ENCODE measurements around the gene FRMPD2. TPM values are rescaled to one million over a fixed set of nuclear protein-coding genes. Genes with fewer than 3 reads are reported as not detected.

The FRMPD2 gene
- 1.1 and 1.3 TPM in 2 replicates for polyA plus RNA-seq (2013)

GRCh38 chr10:48274636-48275035 is at the start of gene FRMPD2:
Gene FRMPD2 (minus strand): TSS chr10:48274696. CDS start chr10:48274567, 129 bp downstream.
- Histone ChIP-seq H3K4ac (ENCODE audit: low read depth, low read length) (no peak within 1 kb of the TSS), H2AFZ (ENCODE audit: insufficient read depth, low read length, poor library complexity) (no peak within 1 kb of the TSS), H3K14ac (ENCODE audit: low read length) (no peak within 1 kb of the TSS), H4K12ac (ENCODE audit: low read depth, low read length) (no peak within 1 kb of the TSS), H2BK12ac (ENCODE audit: low read length) (no peak within 1 kb of the TSS), H2AK5ac (ENCODE audit: low read length) (no peak within 1 kb of the TSS), H3K79me2 (ENCODE audit: control insufficient read depth, insufficient read depth, low read length, poor library complexity) (no peaks in the 10 kb centered on the region), H3K4me3 (ENCODE audit: low read depth, low read length) (no peak within 1 kb of the TSS), H3K4me2 (ENCODE audit: low read length) (no peak within 1 kb of the TSS), H3K23ac (ENCODE audit: low read length) (no peak within 1 kb of the TSS), H4K8ac (ENCODE audit: low read depth, low read length) (no peak within 1 kb of the TSS), H3K79me1 (ENCODE audit: low read length) (no peaks in the 10 kb centered on the region), H2BK5ac (ENCODE audit: low read depth, low read length, poor library complexity) (no peak within 1 kb of the TSS), H2BK120ac (ENCODE audit: insufficient read depth, low read length, poor library complexity) (no peak within 1 kb of the TSS), H3K36me3 (ENCODE audit: control insufficient read depth in 1 of 2, insufficient read depth in 2 of 2, low read length in 2 of 2) (no peaks in the 10 kb centered on the region), H3K27ac (ENCODE audit: low read depth, low read length) (no peak within 1 kb of the TSS), H3K9me3 (ENCODE audit: insufficient read depth, low read depth, low read length) (no peaks in the 10 kb centered on the region), H3K27me3 (ENCODE audit: insufficient read depth, low read length) (no peaks in the 10 kb centered on the region), H3K4me1 (ENCODE audit: control insufficient read depth in 1 of 2, insufficient read depth in 2 of 2, low read length in 2 of 2) (no peaks in the 10 kb centered on the region), H3K18ac (ENCODE audit: low read length) (no peak within 1 kb of the TSS), H3K9ac (ENCODE audit: low read length) (no peak within 1 kb of the TSS), H4K91ac (ENCODE audit: low read depth, low read length) (no peak within 1 kb of the TSS)
- DNase-seq: no peak
- no CpG with 5 or more reads among the region's 8 CpGs for WGBS (ENCODE audit: extremely low coverage, insufficient coverage, insufficient read length)

DNA sequence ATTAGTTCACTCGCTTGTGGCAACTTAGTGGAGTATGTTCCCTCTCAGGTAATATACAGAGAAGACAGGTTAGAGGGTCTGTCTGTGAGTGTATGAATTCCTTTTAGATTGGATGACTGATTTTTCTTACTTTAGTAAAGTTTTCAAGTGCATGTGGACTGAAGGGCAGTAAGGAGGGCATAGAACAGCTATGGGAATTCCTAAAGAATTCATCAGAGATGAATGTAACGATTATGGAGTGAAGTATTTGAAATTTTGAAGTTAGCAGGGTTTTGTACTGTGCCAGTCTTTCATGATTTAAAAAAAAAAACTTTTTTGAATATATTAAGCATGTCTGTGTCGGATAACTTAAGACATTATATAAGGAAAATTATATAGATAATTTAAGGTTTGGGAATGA is 47.5 kb upstream of the FRMPD2 start:
- H3K18ac ChIP-seq (ENCODE audit: low read length): no peak overlapping the region
- no peak overlapping the region for H3K4me2 ChIP-seq (ENCODE audit: low read length)
- H3K9me3 ChIP-seq (ENCODE audit: insufficient read depth, low read depth, low read length): no peaks in the 10 kb centered on the region
- H2AK5ac ChIP-seq (ENCODE audit: low read length): no peak overlapping the region
- no peaks in the 10 kb centered on the region for H3K79me2 ChIP-seq (ENCODE audit: control insufficient read depth, insufficient read depth, low read length, poor library complexity)
- H2AFZ ChIP-seq (ENCODE audit: insufficient read depth, low read length, poor library complexity): no peak overlapping the region
- peaks cover 0 to 2% of the 10 kb centered on the region in 2 experiments for H3K4me1 ChIP-seq (ENCODE audit: control insufficient read depth in 1 of 2, insufficient read depth in 2 of 2, low read length in 2 of 2)
- no peaks in the 10 kb centered on the region for H3K27me3 ChIP-seq (ENCODE audit: insufficient read depth, low read length)
- H4K8ac ChIP-seq (ENCODE audit: low read depth, low read length): no peak overlapping the region
- DNase-seq: peak in 1 of 2 donors; percentile 57
- H2BK5ac ChIP-seq (ENCODE audit: low read depth, low read length, poor library complexity): no peak overlapping the region
- no peak overlapping the region for H3K27ac ChIP-seq (ENCODE audit: low read depth, low read length)
- no peaks in the 10 kb centered on the region for H3K79me1 ChIP-seq (ENCODE audit: low read length)
- H3K9ac ChIP-seq (ENCODE audit: low read length): no peak overlapping the region
- H2BK12ac ChIP-seq (ENCODE audit: low read length): no peak overlapping the region
- H4K91ac ChIP-seq (ENCODE audit: low read depth, low read length): no peak overlapping the region
- no peak overlapping the region for H4K12ac ChIP-seq (ENCODE audit: low read depth, low read length)
- no CpG with 5 or more reads among the region's 3 CpGs for WGBS (ENCODE audit: extremely low coverage, insufficient coverage, insufficient read length)
- H2BK120ac ChIP-seq (ENCODE audit: insufficient read depth, low read length, poor library complexity): no peak overlapping the region
- no peak overlapping the region for H3K4ac ChIP-seq (ENCODE audit: low read depth, low read length)
- no peak overlapping the region for H3K23ac ChIP-seq (ENCODE audit: low read length)
- H3K14ac ChIP-seq (ENCODE audit: low read length): no peak overlapping the region
- H3K4me3 ChIP-seq (ENCODE audit: low read depth, low read length): no peak overlapping the region
- no peaks in the 10 kb centered on the region for H3K36me3 ChIP-seq (ENCODE audit: control insufficient read depth in 1 of 2, insufficient read depth in 2 of 2, low read length in 2 of 2)

DNA sequence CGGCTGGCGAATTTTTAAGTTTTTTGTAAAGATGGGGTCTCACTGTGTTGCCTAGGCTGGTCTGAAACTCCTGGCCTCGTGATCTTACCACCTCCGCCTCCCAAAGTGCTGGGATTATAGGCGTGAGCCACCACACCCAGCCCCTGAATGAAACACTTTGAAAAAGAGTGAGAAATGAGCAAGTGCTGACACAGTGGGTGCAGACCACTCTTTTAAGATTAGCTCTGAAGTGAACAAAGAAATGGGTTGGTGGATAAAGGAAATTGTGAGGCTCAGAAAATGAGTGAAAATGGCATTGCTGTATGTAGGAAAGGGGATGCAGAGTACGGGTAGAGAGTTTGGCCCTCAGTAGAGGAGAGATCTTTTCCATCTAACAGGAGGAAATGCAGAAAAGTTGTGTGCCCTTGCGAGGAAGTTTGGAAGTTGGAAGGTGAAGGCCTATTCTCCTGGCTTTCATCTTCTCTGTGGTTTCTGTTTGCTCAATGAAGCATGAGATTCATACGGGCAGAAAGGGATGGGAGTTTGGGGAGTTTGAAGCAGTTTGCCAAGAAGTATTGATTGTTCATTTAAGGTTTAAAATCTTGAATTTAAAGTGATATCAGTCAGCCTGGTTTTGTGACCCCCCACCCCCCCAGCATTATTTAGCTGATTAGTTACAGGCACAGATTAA is 43.0 kb upstream of the FRMPD2 start:
- Histone ChIP-seq H3K4me1 (ENCODE audit: control insufficient read depth in 1 of 2, insufficient read depth in 2 of 2, low read length in 2 of 2) (peaks cover 0 to 2% of the 10 kb centered on the region in 2 experiments), H3K9me3 (ENCODE audit: insufficient read depth, low read depth, low read length) (no peaks in the 10 kb centered on the region), H3K36me3 (ENCODE audit: control insufficient read depth in 1 of 2, insufficient read depth in 2 of 2, low read length in 2 of 2) (peaks cover 1 to 2% of the 10 kb centered on the region in 2 experiments), H3K23ac (ENCODE audit: low read length) (no peak overlapping the region), H3K9ac (ENCODE audit: low read length) (no peak overlapping the region), H2AFZ (ENCODE audit: insufficient read depth, low read length, poor library complexity) (no peak overlapping the region), H4K12ac (ENCODE audit: low read depth, low read length) (no peak overlapping the region), H4K8ac (ENCODE audit: low read depth, low read length) (no peak overlapping the region), H2BK5ac (ENCODE audit: low read depth, low read length, poor library complexity) (no peak overlapping the region), H3K18ac (ENCODE audit: low read length) (no peak overlapping the region), H2BK120ac (ENCODE audit: insufficient read depth, low read length, poor library complexity) (no peak overlapping the region), H3K4ac (ENCODE audit: low read depth, low read length) (peak overlapping the region; percentile 27), H3K27ac (ENCODE audit: low read depth, low read length) (no peak overlapping the region), H3K79me2 (ENCODE audit: control insufficient read depth, insufficient read depth, low read length, poor library complexity) (no peaks in the 10 kb centered on the region), H3K14ac (ENCODE audit: low read length) (no peak overlapping the region), H3K4me3 (ENCODE audit: low read depth, low read length) (no peak overlapping the region), H3K4me2 (ENCODE audit: low read length) (no peak overlapping the region), H2BK12ac (ENCODE audit: low read length) (no peak overlapping the region), H3K79me1 (ENCODE audit: low read length) (no peaks in the 10 kb centered on the region), H2AK5ac (ENCODE audit: low read length) (no peak overlapping the region), H3K27me3 (ENCODE audit: insufficient read depth, low read length) (no peaks in the 10 kb centered on the region), H4K91ac (ENCODE audit: low read depth, low read length) (no peak overlapping the region)
- no CpG with 5 or more reads among the region's 8 CpGs for WGBS (ENCODE audit: extremely low coverage, insufficient coverage, insufficient read length)
- no peak for DNase-seq

GRCh38 chr10:48316236-48316635 is 41.7 kb upstream of the FRMPD2 start:
- H2BK120ac ChIP-seq (ENCODE audit: insufficient read depth, low read length, poor library complexity): no peak overlapping the region
- H2AFZ ChIP-seq (ENCODE audit: insufficient read depth, low read length, poor library complexity): no peak overlapping the region
- no peak overlapping the region for H4K91ac ChIP-seq (ENCODE audit: low read depth, low read length)
- no peak overlapping the region for H2BK12ac ChIP-seq (ENCODE audit: low read length)
- H3K27ac ChIP-seq (ENCODE audit: low read depth, low read length): no peak overlapping the region
- WGBS (ENCODE audit: extremely low coverage, insufficient coverage, insufficient read length): no CpG with 5 or more reads among the region's 4 CpGs
- no peak overlapping the region for H2AK5ac ChIP-seq (ENCODE audit: low read length)
- H3K18ac ChIP-seq (ENCODE audit: low read length): no peak overlapping the region
- H4K8ac ChIP-seq (ENCODE audit: low read depth, low read length): no peak overlapping the region
- H3K4ac ChIP-seq (ENCODE audit: low read depth, low read length): peak overlapping the region; percentile 24
- H3K4me1 ChIP-seq (ENCODE audit: control insufficient read depth in 1 of 2, insufficient read depth in 2 of 2, low read length in 2 of 2): peaks cover 0 to 2% of the 10 kb centered on the region in 2 experiments
- H3K79me1 ChIP-seq (ENCODE audit: low read length): no peaks in the 10 kb centered on the region
- H3K36me3 ChIP-seq (ENCODE audit: control insufficient read depth in 1 of 2, insufficient read depth in 2 of 2, low read length in 2 of 2): peaks cover 1 to 2% of the 10 kb centered on the region in 2 experiments
- no peak overlapping the region for H3K9ac ChIP-seq (ENCODE audit: low read length)
- no peak overlapping the region for H3K4me2 ChIP-seq (ENCODE audit: low read length)
- H4K12ac ChIP-seq (ENCODE audit: low read depth, low read length): no peak overlapping the region
- no peaks in the 10 kb centered on the region for H3K79me2 ChIP-seq (ENCODE audit: control insufficient read depth, insufficient read depth, low read length, poor library complexity)
- H2BK5ac ChIP-seq (ENCODE audit: low read depth, low read length, poor library complexity): no peak overlapping the region
- no peak overlapping the region for H3K4me3 ChIP-seq (ENCODE audit: low read depth, low read length)
- no peak overlapping the region for H3K14ac ChIP-seq (ENCODE audit: low read length)
- DNase-seq: peak; percentile 67 to 73
- no peak overlapping the region for H3K23ac ChIP-seq (ENCODE audit: low read length)
- H3K27me3 ChIP-seq (ENCODE audit: insufficient read depth, low read length): no peaks in the 10 kb centered on the region
- H3K9me3 ChIP-seq (ENCODE audit: insufficient read depth, low read depth, low read length): no peaks in the 10 kb centered on the region

All from trophoblast cell (in vitro differentiated cells and primary cell).